HG02623 (cell line): ENCODE measurements around the gene HCFC2.
"Not testable (repeated sequence)": the region's sequence is repeated elsewhere in the genome, so short reads cannot be mapped to it uniquely, and the experiment has no call there.

ENCODE experiments used
- ATAC-seq: cut with Tn5 transposase; IDR thresholded peaks from one replicate; pipeline ENCODE4 v1.9.1; 2021; ENCODE audit warnings: moderate library complexity; ENCODE audit not compliant: unreplicated experiment

The HCFC2 gene

DNA sequence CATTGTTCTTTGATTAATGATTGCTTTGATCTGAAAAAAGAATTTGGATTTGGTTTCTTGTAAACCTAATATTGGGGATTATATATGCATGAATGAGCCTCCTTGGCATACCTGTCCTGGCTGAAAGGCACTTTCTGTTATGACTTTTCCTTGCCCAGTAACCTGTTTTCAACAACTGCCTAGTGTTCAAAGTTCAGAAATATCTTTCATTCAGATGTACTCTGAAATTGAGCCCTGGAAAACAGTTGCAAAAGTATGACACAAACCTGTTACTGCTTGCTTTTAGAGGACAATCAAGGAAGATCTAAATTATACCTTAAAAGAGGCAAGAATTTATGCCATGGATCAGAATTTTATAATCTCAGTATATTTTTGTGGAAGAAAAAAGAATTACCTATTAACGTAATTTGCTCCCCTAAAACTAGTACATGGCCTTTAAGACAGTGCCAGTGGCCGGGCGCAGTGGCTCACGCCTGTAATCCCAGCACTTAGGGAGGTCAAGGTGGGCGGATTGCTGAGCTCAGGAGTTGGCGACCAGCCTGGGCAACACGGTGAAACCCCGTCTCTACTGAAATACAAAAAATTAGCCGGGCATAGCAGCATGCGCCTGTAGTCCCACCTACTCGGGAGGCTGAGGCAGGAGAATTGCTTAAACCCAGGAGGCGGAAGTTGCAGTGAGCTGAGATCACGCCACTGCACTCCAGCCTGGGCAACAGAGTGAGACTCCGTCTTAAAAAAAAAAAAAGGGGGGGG, 50.7 kb downstream of the HCFC2 start:
- ATAC-seq, result not testable (repeated sequence)

DNA sequence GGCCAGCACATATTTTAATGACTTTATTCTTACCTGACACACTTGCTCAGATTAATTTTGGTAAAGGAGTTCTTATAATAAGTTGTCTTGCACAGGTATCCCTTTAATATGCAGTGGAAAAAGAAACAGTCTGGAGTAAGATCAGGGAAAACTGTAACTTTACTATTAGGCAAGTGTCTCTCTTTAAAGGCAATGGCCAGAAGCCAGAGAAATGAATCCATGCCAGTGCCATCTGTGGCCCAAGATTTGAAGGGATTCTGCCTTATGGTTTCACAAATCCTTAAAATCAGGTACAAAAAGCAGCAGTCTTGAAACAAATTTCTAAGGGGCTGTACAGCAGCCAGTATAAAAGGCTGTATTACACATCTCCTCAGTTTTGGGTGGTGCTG, 51.2 kb downstream of the HCFC2 start:
- no peak for ATAC-seq

DNA sequence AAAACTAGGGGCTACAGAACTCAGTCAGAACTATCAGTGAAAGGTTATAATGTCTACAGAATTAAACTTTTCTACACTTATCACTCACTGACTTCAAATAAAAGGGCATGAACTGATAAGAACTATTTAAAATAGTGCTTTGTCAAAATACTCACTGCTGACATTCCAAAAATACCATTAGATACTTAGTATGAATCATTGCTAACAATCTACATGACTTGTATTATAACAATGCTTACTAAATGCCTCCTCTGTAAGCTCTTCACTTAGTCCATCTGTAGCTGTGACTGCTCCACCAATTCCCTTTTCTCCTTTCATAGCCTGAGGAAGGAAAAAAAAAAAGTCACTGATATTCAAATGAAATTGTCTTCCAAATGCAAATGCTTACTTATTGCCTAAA, 56.7 kb downstream of the HCFC2 start:
- ATAC-seq, result no peak

DNA sequence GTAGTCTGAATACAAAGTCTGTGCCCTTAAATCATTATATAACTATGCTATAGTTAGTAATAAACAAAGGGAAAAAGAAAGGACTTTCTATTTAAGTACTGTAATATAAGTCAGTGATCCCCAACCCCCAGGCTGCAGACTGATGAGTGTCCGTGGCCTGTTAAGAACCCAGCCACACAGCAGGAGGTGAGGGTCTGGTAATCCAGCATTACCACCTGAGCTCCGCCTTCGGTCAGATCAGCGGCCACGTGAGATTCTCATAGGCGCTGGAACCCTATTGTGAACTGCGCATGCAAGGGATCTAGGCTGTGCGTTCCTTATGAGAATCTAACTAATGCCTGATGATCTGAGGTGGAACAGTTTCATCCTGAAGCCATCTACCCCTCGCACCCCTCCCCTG, 58.0 kb downstream of the HCFC2 start:
- ATAC-seq, result no peak

DNA sequence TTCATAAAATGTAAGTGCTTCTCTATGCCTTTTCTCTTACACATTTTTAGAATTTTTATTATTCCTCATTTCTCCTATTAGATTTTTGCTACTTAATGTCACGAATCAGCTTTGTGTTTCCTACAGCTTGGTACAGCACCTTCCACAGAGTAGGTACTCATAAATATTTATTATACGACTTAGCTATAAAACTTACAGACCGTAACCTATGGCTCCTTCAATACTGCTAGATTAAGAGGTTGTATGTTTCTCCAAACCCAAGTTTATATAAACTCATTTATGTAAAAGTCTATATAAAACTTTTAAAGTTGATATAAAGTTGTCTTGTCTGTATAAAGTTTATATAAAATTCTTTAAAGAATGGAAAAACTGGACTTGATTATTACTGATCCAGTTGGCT, 62.2 kb downstream of the HCFC2 start:
- no peak for ATAC-seq

DNA sequence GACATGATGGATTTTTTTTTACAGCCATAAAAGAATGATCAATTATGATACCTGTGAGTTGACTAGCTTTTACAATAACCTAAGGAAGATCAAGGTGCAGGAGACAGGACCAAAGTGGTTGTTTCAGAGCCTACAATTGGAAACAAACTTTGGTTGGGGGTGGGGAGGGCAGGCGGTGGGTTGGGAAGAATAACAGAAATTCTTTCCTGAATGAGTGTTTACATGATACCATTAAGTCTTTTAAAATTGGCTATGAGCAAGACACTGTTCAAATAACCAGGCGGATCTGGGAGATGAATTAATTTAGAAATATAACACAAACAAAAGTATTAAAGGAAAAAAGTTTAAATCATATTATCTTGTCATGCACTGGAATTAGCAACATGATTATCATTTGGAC, 66.4 kb downstream of the HCFC2 start:
- no peak for ATAC-seq

DNA sequence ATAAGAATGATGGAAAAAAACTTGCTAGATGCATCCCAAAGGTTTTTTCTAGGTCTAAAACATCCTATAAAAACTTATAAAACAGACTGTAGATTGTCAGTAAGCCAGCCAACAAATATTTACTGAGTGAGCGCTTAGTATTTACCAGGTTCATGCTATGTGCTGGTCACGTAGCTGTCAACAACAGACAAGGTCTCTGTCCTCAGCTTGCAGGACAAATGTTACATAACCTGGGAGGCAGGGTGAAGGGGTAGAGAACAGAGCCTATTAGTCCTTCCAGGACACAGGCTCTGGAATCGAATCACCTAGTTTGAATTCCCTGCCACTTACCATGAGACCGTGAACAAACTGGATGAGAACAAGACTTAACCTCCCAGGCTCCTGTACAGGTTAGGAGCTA, 67.3 kb downstream of the HCFC2 start:
- no peak for ATAC-seq

DNA sequence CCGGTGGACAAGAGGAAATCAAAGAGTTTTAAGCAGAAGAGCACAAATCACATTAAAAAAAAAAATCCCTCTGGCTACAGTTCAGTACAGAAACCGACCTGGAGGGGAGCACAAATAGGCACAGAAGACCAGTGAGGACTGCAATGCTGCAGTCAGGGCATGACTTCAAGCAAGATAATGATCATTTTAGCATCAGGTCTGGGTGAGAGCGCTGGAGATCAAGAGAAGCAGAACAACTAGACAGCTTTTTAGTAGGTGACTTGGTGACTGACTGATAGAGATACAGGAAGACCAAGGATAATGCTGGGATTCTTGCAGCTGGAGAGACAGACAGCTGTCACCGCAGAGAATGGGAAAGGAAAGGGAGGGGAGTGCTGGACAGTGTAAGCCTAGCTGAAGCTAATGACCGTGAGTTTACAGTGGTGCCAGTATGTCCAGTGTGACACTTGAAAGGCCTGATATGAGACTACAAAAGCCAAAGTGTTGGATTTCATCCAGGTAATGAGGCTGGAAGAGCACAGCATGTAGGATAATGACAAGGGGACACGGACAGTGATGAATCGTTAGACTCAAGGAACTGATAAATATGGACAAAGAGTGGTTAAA, 68.1 kb downstream of the HCFC2 start:
- ATAC-seq, result no peak

DNA sequence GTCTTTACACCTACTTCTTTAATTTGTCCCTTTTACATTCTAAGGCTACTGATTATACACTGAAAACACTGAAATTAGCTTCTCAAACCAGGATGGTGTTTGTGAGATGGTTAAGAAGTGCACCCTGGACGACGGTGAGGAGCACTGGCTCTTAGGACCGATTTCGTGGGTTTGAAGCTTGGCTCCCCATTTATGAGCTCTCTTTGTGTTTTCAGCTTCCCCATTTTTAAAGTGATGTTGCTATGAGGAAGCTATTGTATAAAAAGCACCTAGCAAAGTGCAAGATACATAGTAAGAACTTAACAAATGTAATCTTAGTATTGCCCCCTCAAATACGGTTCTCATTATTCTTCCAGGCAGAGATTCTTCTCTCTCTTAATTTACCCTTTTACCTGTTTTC, 69.0 kb downstream of the HCFC2 start:
- ATAC-seq, result no peak

DNA sequence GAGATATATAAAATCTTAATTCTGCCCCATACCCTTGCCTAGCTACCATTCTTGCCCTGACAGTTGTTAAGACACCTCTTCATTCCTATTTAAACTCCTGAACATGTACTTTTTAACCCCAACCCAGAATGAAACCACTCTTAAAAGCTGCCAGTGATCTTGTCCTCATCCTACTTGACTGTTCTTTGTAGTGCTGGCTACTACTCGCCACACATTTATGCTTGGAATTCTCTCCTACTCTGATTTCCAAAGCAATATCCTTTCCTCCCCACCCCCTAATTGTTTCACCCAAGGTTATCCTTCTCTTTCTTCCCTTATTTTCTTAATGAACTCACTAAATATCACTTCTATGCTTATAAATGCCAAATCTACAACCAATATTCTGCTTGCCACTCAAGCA, 69.5 kb downstream of the HCFC2 start:
- no peak for ATAC-seq

DNA sequence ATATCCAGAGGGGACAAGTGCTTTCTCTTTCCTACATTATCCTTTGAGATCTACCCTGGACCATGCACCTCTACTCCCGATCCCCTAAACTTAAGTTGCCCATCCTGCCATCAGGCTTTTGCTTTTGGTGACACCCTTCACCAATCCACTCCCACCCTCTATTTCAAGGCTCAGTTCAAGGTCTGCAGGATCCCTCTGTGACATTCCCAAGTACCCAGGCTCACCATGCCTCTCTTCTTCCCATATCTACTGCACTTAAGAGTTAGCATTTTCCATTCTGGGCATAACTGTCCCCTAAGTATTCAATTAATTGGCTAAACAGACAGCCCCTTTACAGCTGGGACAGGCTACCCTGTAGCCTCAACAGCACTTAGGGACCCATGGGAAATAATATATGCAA, 70.6 kb downstream of the HCFC2 start:
- no peak for ATAC-seq

DNA sequence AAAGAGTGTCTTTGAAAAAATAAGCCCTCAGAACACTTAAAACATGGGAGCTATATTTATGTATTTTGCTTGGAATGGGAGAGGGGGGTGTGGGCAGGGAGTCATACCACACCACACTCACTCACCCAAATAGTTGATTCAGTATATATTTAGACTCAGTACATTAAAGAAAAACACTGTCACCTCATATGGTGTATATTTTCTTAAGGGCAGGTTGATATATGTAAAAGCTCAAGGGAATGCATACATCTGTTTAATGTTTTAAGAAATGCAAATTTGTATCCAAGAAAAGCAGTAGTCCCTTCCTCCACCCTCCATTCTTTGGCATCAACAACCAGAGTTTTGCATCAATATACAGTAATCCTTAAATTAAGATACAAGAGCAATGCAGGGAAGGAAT, 72.2 kb downstream of the HCFC2 start:
- ATAC-seq, result no peak

DNA sequence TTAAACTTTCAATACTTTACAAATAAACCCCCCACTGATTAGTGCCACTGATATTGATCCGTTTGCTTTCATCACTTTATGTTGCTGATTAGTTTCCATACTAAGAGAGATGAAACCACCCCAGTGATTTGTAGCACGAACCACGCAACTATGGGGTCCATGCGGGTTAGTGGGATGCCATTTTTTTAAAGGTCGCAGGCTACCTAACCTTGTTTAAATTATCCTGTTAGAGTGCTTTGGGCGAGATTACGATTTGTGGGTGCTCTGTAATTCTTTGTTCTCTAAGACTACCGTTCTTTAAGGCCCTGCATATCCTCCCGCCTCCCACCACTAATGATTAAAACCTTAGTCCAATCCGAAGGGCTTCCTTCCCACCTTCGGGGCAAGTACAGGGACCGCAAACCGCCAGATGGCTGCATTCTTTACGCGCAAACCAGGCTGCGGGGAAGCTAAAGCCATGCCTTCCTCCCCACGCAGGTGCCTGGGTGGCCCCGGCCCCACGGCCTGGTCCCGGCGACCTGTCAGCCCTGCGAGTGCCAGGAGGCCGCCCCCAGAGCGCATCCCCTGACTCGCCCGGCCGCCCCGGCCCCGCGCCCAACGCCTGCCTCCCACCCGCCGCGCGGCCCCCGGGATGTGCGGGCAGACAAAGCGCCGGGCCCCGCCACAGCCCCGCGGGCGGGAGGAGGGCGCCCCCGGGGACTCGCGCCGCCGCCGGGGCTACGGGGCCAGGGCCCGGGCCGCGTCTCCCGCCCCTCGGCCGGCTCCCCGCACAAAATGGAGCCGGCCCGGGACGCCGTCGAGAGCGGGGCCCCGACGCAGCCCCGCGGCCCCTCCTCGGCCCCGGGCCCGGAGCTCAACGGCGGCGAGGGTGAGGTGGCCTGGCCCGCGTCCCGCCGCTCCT, 72.9 kb downstream of the HCFC2 start:
- ATAC-seq, result peak; percentile 30

DNA sequence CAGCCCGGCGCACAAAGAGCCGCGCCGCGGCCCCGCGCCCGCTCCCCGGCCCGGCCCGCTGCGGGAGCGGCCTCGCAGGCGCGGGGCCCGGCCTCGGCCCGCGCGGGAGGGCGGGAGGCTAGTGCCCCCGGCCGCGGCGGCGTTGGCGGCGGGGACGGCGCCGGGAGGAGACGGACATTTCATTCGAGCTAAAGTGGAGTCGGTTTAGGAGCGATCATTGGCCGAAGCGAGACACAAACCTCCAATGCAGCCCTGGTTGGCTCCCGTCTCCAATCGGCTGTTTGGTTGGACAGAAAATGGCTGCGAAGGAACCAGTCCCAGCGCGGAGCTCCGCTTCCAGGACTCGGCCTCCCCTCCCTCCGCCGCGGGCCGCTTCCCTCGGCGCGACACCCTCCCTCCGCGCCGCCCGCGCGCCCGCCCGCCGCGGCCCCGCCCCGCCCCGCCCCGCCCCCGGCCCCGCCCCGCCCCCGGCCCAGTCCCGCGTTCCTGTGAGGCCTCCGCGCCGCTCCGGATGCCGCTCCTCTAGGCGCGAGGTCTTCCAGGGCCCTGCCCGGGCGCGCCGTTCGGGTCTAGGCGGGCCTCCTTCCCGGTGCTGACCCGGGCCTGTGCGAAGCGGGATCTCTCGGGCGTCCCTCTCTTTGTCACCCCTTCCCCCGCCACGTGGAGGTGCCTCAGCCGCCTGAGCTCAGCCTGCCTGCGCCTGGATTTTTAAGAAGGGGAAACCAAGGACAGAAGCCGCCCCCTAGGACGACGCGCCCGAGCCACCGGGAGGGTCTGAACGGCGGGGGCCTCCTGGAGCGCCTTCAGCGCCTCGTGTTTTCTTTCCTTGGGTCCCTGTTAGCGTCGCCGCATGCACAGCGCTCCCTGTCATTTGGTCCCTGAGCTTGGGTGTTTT, 73.8 kb downstream of the HCFC2 start, which contains the start of gene NFYB:
Gene NFYB, minus strand, starts transcription at position 309 of the 895 bp plus-strand sequence. CDS start 2,757 bp downstream, outside the sequence.
- ATAC-seq, result peak; percentile 90

DNA sequence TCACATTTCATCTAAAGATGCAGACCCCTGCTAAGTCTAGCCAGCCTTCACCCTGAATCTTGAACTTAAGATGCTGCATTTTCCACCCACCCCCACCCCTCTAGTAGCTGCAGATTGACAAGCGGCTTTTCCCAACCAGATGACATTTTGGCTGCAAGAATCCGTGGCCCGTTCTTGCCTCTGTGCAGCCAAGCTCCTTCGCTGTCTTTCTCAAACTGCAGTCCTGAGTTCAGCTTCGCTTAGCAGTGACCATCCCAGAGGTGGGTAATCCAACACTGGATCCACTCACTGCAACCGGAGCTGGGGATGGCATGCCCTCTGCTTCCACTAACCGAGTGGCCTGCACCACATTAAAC, 74.4 kb downstream of the HCFC2 start:
- no peak for ATAC-seq

DNA sequence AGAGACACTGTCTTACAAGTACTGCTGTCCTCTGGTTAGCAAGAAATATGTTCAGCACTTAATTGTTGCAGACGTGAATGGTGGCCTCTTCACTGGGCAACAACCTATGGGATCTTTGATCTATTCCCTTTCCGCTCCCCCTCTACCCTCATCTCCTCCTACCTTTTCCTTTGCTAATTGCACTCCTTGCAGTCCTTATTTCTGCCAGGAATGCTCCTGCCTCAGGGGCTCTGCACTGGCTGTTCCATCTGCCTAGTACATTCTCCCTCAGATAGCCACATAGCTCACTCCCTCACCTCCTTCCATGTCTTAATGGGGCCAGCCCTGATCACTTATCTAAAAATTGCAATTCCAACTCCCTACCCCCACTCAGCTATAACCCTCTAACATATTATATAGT, 78.2 kb downstream of the HCFC2 start:
- ATAC-seq, result no peak

DNA sequence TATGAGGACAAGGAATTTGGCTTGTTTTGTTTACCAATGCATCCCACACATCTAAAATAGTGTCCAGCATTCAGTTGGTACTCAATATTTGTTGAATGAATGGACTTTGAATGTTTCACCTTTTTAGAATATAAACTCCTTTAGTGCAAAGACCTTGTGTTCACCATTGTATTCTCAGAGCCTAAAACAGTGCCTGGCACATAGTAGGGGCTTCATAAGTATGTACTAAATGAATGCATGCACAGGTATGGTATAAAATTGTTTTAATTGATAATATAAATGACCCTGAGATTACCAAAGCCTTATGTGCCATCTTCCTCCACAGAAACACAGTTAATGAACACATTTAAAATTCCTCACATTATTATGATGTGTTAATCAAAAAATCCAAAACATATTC, 78.7 kb downstream of the HCFC2 start:
- no peak for ATAC-seq

DNA sequence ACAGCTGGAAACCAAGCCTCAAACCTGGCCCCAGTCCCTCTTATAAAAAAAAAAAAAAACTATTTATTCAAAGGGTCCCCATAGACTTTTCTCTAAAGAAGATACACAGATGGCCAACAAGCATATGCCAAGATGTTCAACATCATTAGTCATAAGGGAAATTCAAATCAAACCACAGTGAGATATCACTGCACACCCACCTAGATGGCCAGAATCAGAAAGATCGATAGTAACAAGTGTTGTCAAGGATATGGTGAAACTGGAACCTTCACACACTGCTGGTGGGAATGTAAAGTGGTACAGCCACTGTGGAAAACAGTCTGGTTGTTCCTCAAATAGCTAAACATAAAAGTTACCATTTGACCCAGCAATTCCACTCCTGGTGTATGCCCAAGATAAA, 79.6 kb downstream of the HCFC2 start:
- no peak for ATAC-seq

DNA sequence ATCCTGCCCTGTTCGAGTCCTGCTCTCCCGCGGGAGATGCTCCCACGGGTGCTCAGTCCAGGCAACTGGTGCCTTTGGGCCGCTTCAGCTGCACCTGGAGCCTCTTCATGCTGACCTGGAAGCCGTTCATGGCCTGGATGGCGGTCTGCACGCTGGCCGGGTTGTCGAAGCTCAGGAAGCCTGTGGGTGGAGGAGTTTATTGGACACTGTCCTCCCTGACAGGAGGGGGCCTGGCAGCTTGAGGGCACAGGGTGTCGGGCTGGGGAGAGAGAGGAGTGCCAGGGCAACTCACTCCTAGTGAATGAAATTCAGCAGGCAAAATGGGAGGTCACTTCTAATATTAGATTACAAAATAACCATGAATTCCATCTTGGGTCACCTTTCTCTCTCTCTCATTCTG, 83.0 kb downstream of the HCFC2 start:
- no peak for ATAC-seq

DNA sequence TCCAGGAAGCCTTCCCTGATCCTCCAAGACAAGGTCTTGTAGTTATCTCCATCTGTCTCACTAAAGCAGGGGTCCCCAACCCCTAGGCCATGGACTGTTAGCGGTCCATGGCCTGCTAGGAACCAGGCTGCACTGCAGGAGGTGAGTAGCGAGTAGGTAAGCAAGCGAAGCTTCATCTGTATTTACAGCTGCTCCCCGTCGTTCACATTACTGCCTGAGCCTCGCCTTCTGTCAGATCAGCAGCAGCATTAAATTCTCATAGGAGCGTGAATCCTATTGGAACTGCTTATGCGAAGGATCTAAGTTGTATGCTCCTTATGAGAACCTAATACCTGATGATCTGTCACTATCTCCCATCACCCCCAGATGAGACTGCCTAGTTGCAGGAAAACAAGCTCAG, 86.1 kb downstream of the HCFC2 start:
- no peak for ATAC-seq

DNA sequence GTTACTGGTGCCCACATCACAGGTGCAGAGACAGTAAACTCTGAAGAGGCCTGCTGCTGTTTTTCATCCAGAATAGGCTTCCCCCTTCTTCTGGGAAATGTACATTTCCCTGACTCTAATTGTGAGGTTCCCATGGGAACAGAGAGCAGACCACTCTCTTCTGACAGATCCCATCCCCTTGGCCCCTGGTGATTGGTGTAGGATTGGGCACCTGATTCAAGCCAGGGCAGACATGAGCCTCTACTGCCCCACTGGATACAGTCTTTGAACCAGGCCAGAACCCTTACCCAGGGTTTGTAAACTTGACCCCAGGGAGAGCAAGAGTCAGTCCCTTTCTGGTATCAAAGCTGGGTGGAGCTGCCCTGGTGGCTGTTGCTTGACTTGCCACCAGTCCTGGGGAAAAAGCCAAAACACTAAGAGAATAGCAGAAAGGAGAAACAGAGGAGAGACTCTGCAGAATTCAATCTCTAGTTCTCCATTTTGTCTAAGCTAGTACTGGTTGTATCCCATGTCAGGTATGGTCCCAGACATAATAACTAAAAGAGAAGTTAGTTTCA, 88.4 kb downstream of the HCFC2 start:
- no peak for ATAC-seq
